GM18502 (cell line): ENCODE results near the gene CPNE5.
"Not testable (repeated sequence)": the region's sequence is repeated elsewhere in the genome, so short reads cannot be mapped to it uniquely, and the experiment has no call there.

Experiments
- ATAC-seq: cut with Tn5 transposase; IDR thresholded peaks from one replicate; pipeline ENCODE4 v1.9.1; 2021; ENCODE audit warnings: mild to moderate bottlenecking; ENCODE audit not compliant: unreplicated experiment, poor library complexity

CPNE5 gene

GRCh38 chr6:36716476-36717093, 122.7 kb downstream of the CPNE5 start:
- ATAC-seq = no peak

GRCh38 chr6:36715469-36715868, 123.8 kb downstream of the CPNE5 start:
- ATAC-seq = no peak

- ATAC-seq = no peak
Observed at GRCh38 chr6:36714511-36714910, 124.7 kb downstream of the CPNE5 start.

- no peak for ATAC-seq
Observed at GRCh38 chr6:36713846-36714245, 125.4 kb downstream of the CPNE5 start.

- no peak for ATAC-seq
Observed at GRCh38 chr6:36712816-36713215, 126.4 kb downstream of the CPNE5 start.

GRCh38 chr6:36706339-36706738, 132.9 kb downstream of the CPNE5 start:
- ATAC-seq = no peak

GRCh38 chr6:36704961-36705577, 134.2 kb downstream of the CPNE5 start:
- ATAC-seq = not testable (repeated sequence)

- no peak for ATAC-seq
Observed at GRCh38 chr6:36703982-36704381, 135.3 kb downstream of the CPNE5 start.

GRCh38 chr6:36703081-36703606, 136.1 kb downstream of the CPNE5 start:
- no peak for ATAC-seq

- ATAC-seq = no peak
Observed at GRCh38 chr6:36702656-36703055, 136.6 kb downstream of the CPNE5 start.

GRCh38 chr6:36701401-36701991, 137.7 kb downstream of the CPNE5 start:
- ATAC-seq = no peak

GRCh38 chr6:36700831-36701230, 138.4 kb downstream of the CPNE5 start:
- no peak for ATAC-seq

GRCh38 chr6:36700071-36700812, 139.0 kb downstream of the CPNE5 start:
- ATAC-seq = no peak

GRCh38 chr6:36699348-36699747, 139.9 kb downstream of the CPNE5 start:
- no peak for ATAC-seq

GRCh38 chr6:36698871-36699271, 140.4 kb downstream of the CPNE5 start:
- no peak for ATAC-seq

GRCh38 chr6:36698196-36698595, 141.0 kb downstream of the CPNE5 start:
- no peak for ATAC-seq

GRCh38 chr6:36697481-36697903, 141.8 kb downstream of the CPNE5 start, which contains the start of gene RAB44:
Gene RAB44 (plus strand): TSS chr6:36697826. CDS start chr6:36704236, 6,410 bp downstream.
- ATAC-seq = no peak

- no peak for ATAC-seq
Observed at GRCh38 chr6:36695414-36695813, 143.8 kb downstream of the CPNE5 start.

- ATAC-seq = no peak
Observed at GRCh38 chr6:36694616-36695015, 144.6 kb downstream of the CPNE5 start.

- ATAC-seq = no peak
Observed at GRCh38 chr6:36692861-36693702, 146.2 kb downstream of the CPNE5 start.
